Vagina (tissue), 2 donors: ENCODE data around the gene ADGRG6.

ENCODE experiments used
- POLR2A ChIP-seq, 2 donors: fragments of 450-650 bp; IDR thresholded peaks; one replicate each; pipeline ENCODE4 v1.6.1; 2017; ENCODE audit warnings: antibody characterized with exemption in 2 of 2, mild to moderate bottlenecking in 2 of 2, moderate library complexity in 2 of 2
- POLR2AphosphoS5 ChIP-seq, 2 donors: sonication (generic); formaldehyde crosslinking; IDR thresholded peaks; one replicate each; pipeline ENCODE4 v1.9.0; 2017; ENCODE audit warnings: antibody characterized with exemption in 2 of 2, mild to moderate bottlenecking in 2 of 2, low read depth in 1 of 2; ENCODE audit not compliant: insufficient read depth in 1 of 2
- TF ChIP-seq, protein P1 (sequence below), 3 experiments: fragments of 450-650 bp in 2 of 3; fragments of 200-600 bp in 1 of 3; sonication (generic) in 1 of 3; IDR thresholded peaks; one replicate each; pipeline ENCODE4 v1.5.1; 2017 to 2019; ENCODE audit warnings: antibody characterized with exemption in 3 of 3, mild to moderate bottlenecking in 2 of 3, moderate library complexity in 2 of 3

DNA sequence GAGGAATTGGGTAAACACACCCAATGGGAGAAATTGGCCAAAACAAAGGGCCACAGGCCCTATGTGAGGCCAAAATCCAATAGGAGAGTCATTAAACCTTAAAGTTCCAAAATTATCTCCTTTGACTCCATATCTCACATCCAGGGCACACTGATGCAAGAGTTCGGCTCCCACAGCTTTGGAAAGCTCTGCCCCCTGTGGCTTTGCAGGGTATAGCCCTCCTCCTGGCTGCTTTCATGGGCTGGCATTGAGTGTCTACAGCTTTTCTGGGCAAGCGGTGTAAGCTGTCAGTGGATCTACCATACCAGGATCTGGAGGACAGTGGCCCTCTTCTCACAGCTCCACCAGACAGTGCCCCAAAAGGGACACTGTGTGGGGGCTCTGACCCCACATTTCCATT, 160.5 kb downstream of the ADGRG6 start:
- TF ChIP-seq, protein P1, sequence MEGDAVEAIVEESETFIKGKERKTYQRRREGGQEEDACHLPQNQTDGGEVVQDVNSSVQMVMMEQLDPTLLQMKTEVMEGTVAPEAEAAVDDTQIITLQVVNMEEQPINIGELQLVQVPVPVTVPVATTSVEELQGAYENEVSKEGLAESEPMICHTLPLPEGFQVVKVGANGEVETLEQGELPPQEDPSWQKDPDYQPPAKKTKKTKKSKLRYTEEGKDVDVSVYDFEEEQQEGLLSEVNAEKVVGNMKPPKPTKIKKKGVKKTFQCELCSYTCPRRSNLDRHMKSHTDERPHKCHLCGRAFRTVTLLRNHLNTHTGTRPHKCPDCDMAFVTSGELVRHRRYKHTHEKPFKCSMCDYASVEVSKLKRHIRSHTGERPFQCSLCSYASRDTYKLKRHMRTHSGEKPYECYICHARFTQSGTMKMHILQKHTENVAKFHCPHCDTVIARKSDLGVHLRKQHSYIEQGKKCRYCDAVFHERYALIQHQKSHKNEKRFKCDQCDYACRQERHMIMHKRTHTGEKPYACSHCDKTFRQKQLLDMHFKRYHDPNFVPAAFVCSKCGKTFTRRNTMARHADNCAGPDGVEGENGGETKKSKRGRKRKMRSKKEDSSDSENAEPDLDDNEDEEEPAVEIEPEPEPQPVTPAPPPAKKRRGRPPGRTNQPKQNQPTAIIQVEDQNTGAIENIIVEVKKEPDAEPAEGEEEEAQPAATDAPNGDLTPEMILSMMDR (IDR thresholded peaks at IDR 0.05) = no peak
- TF ChIP-seq POLR2A (IDR thresholded peaks at IDR 0.05) (no peak), POLR2AphosphoS5 (IDR thresholded peaks at IDR 0.05; ENCODE audit: insufficient read depth in 1 of 2, low read depth in 1 of 2) (no peak)
